Astrocyte (in vitro differentiated cells and primary cell): ENCODE results near the gene ZNF565. TPM values are rescaled to one million over a fixed set of nuclear protein-coding genes. Genes with fewer than 3 reads are reported as not detected.

ENCODE experiments used
- DNase-seq: peaks from one replicate; pipeline ENCODE4 v3.0.0-alpha.2; 2010; ENCODE audit warnings: low read depth
- FAIRE-seq: peaks from 2 replicates; lab custom pipeline; 2011; peaks lifted over from hg19 to GRCh38; lab: Jason Lieb, UNC
- H2AFZ ChIP-seq: 2 replicates; pipeline ENCODE4 v1.6.0; 2012; ENCODE audit warnings: low read depth, low read length, inconsistent platforms
- H3K27ac ChIP-seq: 2 replicates; pipeline ENCODE4 v1.5.1; 2011; ENCODE audit warnings: low read depth, low read length, inconsistent platforms
- H3K27me3 ChIP-seq: 2 replicates; pipeline ENCODE4 v1.6.0; 2011; ENCODE audit warnings: low read length, inconsistent platforms; ENCODE audit not compliant: insufficient read depth
- H3K36me3 ChIP-seq: 2 replicates; pipeline ENCODE4 v1.5.1; 2011; ENCODE audit warnings: low read length, inconsistent platforms; ENCODE audit not compliant: insufficient read depth
- H3K4me1 ChIP-seq: 2 replicates; pipeline ENCODE4 v1.5.1; 2011; ENCODE audit warnings: low read length, inconsistent platforms; ENCODE audit not compliant: insufficient read depth
- H3K4me2 ChIP-seq: 2 replicates; pipeline ENCODE4 v1.6.0; 2012; ENCODE audit warnings: low read length, inconsistent platforms
- H3K4me3 ChIP-seq: 2 replicates; pipeline ENCODE4 v1.5.1; 2011; ENCODE audit warnings: low read depth, mild to moderate bottlenecking, low read length, inconsistent platforms; ENCODE audit not compliant: insufficient read depth
- H3K79me2 ChIP-seq: 2 replicates; pipeline ENCODE4 v1.6.0; 2012; ENCODE audit warnings: mild to moderate bottlenecking, low read length, inconsistent platforms; ENCODE audit not compliant: insufficient read depth
- H3K9ac ChIP-seq: 2 replicates; pipeline ENCODE4 v1.6.0; 2012; ENCODE audit warnings: mild to moderate bottlenecking, low read length, inconsistent platforms
- H3K9me3 ChIP-seq: 2 replicates; pipeline ENCODE4 v1.5.1; 2012; ENCODE audit warnings: low read depth, mild to moderate bottlenecking, low read length, inconsistent platforms; ENCODE audit not compliant: insufficient read depth
- H4K20me1 ChIP-seq: 2 replicates; pipeline ENCODE4 v1.6.0; 2012; ENCODE audit warnings: low read length, inconsistent platforms; ENCODE audit not compliant: insufficient read depth
- H3K27ac Mint-ChIP-seq: one replicate; pipeline ENCODE4 v1.8.0; 2021; ENCODE audit warnings: mild to moderate bottlenecking, mixed read lengths; ENCODE audit not compliant: unreplicated experiment
- H3K27me3 Mint-ChIP-seq: one replicate; pipeline ENCODE4 v1.8.0; 2021; ENCODE audit warnings: low read depth, mixed read lengths; ENCODE audit not compliant: unreplicated experiment
- H3K36me3 Mint-ChIP-seq: one replicate; pipeline ENCODE4 v1.8.0; 2021; ENCODE audit warnings: low read depth, mixed read lengths; ENCODE audit not compliant: unreplicated experiment
- H3K4me1 Mint-ChIP-seq: one replicate; pipeline ENCODE4 v1.8.0; 2021; ENCODE audit warnings: low read depth, mixed read lengths; ENCODE audit not compliant: unreplicated experiment
- H3K4me3 Mint-ChIP-seq: one replicate; pipeline ENCODE4 v1.8.0; 2021; ENCODE audit warnings: mild to moderate bottlenecking, moderate library complexity, mixed read lengths; ENCODE audit not compliant: unreplicated experiment
- H3K9me3 Mint-ChIP-seq: one replicate; pipeline ENCODE4 v1.8.0; 2021; ENCODE audit warnings: mild to moderate bottlenecking, mixed read lengths; ENCODE audit not compliant: unreplicated experiment
- EZH2 ChIP-seq: IDR thresholded peaks from 2 replicates; pipeline ENCODE4 v1.6.1; 2012; ENCODE audit warnings: mild to moderate bottlenecking, low read length, inconsistent platforms; ENCODE audit not compliant: insufficient read depth
- total RNA-seq: library from RNA; stranded (reverse); gene quantifications from 2 replicates; pipeline ENCODE4 v1.2.1, GENCODE V29; 2021
- TF ChIP-seq, protein P1 (sequence below): IDR thresholded peaks from 2 replicates; pipeline ENCODE4 v1.5.1; 2011; ENCODE audit warnings: low read depth, mild to moderate bottlenecking, inconsistent platforms, low read length, moderate library complexity; ENCODE audit not compliant: insufficient read depth

The ZNF565 gene
- total RNA-seq, 1 donor from 2014 or later, result 6.5 TPM

DNA sequence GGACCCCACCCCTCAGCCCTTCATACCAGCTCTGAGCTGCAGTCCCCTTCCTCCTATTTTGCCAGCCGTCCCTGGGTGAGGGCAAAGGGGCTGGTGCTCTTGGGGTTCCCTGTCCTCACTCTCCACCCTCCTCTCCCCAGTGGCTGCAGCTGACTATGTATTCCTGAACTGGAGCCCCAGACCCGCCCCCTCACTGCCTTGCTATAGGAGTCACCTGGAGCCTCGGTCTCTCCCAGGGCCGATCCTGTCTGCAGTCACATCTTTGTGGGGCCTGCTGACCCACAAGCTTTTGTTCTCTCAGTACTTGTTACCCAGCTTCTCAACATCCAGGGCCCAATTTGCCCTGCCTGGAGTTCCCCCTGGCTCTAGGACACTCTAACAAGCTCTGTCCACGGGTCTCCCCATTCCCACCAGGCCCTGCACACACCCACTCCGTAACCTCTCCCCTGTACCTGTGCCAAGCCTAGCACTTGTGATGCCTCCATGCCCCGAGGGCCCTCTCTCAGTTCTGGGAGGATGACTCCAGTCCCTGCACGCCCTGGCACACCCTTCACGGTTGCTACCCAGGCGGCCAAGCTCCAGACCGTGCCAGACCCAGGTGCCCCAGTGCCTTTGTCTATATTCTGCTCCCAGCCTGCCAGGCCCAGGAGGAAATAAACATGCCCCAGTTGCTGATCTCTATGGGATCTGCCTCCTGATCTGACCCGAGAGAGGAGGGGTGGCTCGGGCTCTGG is 64.6 kb downstream of the ZNF565 start:
- no peak for DNase-seq
- Histone ChIP-seq H3K4me3 (no peak overlapping the region), H3K27ac (no peak overlapping the region), H3K27me3 (no peaks in the 10 kb centered on the region), H2AFZ (no peak overlapping the region), H3K4me1 (no peaks in the 10 kb centered on the region), H3K36me3 (peaks cover 32% of the 10 kb centered on the region), H3K9me3 (no peaks in the 10 kb centered on the region), H3K4me2 (no peak overlapping the region), H4K20me1 (peaks cover 62% of the 10 kb centered on the region), H3K79me2 (peaks cover 19% of the 10 kb centered on the region), H3K9ac (no peak overlapping the region)
- H3K27me3 Mint-ChIP-seq, result no peaks in the 10 kb centered on the region
- no peaks in the 10 kb centered on the region for H3K9me3 Mint-ChIP-seq
- H3K4me3 Mint-ChIP-seq, result no peak overlapping the region
- H3K27ac Mint-ChIP-seq, result no peak overlapping the region
- peaks cover 33% of the 10 kb centered on the region for H3K36me3 Mint-ChIP-seq
- H3K4me1 Mint-ChIP-seq, result no peaks in the 10 kb centered on the region
- no peak for FAIRE-seq
- TF ChIP-seq EZH2, result no peak
- TF ChIP-seq, protein P1, sequence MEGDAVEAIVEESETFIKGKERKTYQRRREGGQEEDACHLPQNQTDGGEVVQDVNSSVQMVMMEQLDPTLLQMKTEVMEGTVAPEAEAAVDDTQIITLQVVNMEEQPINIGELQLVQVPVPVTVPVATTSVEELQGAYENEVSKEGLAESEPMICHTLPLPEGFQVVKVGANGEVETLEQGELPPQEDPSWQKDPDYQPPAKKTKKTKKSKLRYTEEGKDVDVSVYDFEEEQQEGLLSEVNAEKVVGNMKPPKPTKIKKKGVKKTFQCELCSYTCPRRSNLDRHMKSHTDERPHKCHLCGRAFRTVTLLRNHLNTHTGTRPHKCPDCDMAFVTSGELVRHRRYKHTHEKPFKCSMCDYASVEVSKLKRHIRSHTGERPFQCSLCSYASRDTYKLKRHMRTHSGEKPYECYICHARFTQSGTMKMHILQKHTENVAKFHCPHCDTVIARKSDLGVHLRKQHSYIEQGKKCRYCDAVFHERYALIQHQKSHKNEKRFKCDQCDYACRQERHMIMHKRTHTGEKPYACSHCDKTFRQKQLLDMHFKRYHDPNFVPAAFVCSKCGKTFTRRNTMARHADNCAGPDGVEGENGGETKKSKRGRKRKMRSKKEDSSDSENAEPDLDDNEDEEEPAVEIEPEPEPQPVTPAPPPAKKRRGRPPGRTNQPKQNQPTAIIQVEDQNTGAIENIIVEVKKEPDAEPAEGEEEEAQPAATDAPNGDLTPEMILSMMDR, result no peak

DNA sequence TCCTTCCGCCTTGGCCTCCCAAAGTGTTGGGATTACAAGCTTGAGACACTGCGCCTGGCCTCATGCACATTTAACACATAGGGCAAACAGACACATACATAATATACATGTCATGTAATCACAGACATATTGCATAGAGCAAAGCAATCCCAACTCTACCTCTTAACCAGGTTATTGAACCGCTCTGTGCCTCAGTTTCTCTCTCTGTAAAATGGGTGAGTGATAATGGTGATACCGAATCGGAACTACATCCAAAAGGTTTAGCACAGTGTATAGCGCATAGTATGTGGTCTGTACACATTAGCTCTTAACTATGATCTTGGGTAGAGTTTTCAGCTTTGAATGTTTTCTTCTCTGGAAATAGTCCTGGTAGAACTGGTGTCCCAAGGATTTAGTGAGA is 69.8 kb downstream of the ZNF565 start:
- Histone ChIP-seq H3K9ac (no peak overlapping the region), H2AFZ (no peak overlapping the region), H3K79me2 (peaks cover 59% of the 10 kb centered on the region), H3K27ac (no peak overlapping the region), H3K4me1 (peaks cover 7% of the 10 kb centered on the region), H3K27me3 (no peaks in the 10 kb centered on the region), H3K36me3 (peaks cover 48% of the 10 kb centered on the region), H3K4me2 (no peak overlapping the region), H3K9me3 (no peaks in the 10 kb centered on the region), H3K4me3 (no peak overlapping the region), H4K20me1 (peaks cover 66% of the 10 kb centered on the region)
- Mint-ChIP-seq H3K27ac (no peak overlapping the region), H3K4me1 (peaks cover 6% of the 10 kb centered on the region), H3K27me3 (no peaks in the 10 kb centered on the region), H3K9me3 (peaks cover 3% of the 10 kb centered on the region), H3K36me3 (peaks cover 37% of the 10 kb centered on the region), H3K4me3 (peak overlapping the region; percentile 40)
- no peak for DNase-seq
- no peak for TF ChIP-seq EZH2
- no peak for FAIRE-seq

DNA sequence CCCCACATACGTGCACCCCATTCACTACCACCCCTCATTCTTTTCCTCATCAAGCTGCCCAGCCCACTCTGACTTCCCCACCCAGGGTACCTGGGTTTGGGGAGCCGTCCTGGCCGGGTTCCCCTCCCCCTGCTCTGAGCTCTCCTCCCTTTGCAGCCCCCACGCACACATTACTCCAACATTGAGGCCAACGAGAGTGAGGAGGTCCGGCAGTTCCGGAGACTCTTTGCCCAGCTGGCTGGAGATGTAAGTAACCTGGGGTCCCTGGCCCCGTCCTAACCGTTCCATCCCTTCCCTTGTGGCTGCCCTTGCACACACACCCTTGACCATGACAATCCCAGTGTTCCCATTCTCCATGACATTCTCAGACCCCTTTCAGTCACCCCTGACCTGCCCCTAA is 72.0 kb downstream of the ZNF565 start:
- Histone ChIP-seq H3K9me3 (no peaks in the 10 kb centered on the region), H3K9ac (no peak overlapping the region), H3K79me2 (peaks cover 55% of the 10 kb centered on the region), H3K27ac (no peak overlapping the region), H3K4me2 (no peak overlapping the region), H2AFZ (no peak overlapping the region), H3K36me3 (peaks cover 35% of the 10 kb centered on the region), H3K4me1 (peaks cover 7% of the 10 kb centered on the region), H4K20me1 (peaks cover 51% of the 10 kb centered on the region), H3K27me3 (no peaks in the 10 kb centered on the region), H3K4me3 (no peak overlapping the region)
- TF ChIP-seq, protein P1, result no peak
- no peak for TF ChIP-seq EZH2
- H3K4me1 Mint-ChIP-seq, result peaks cover 6% of the 10 kb centered on the region
- H3K27ac Mint-ChIP-seq, result no peak overlapping the region
- H3K27me3 Mint-ChIP-seq, result no peaks in the 10 kb centered on the region
- H3K9me3 Mint-ChIP-seq, result peaks cover 3% of the 10 kb centered on the region
- DNase-seq (no peak), FAIRE-seq (no peak)
- H3K36me3 Mint-ChIP-seq, result peaks cover 31% of the 10 kb centered on the region
- peak overlapping the region; percentile 62 for H3K4me3 Mint-ChIP-seq
